ENCODE measurements around the gene MRAP. TPM values are rescaled to one million over a fixed set of nuclear protein-coding genes. Genes with fewer than 3 reads are reported as not detected.

Gene MRAP
- not detected for total RNA-seq

GRCh38 chr21:32298658-32299081 lies at the start of gene MRAP:
Gene MRAP, plus strand, starts transcription at chr21:32298855. Its CDS starts 117 bp downstream, at chr21:32298972.
- no peaks in the 10 kb centered on the region for H3K4me1 ChIP-seq
- no peak within 1 kb of the TSS for H3K4me3 ChIP-seq
- H3K36me3 ChIP-seq, result no peaks in the 10 kb centered on the region
- intact Hi-C loops (cut with DNase I), result no loop called here
- H3K27ac ChIP-seq (replicated peaks in 1 of 4), result no peak within 1 kb of the TSS
- no peak for TF ChIP-seq EP300 (IDR thresholded peaks at IDR 0.05)
- TF ChIP-seq POLR2AphosphoS5 (IDR thresholded peaks at IDR 0.05), result no peak
- no peak for TF ChIP-seq POLR2A (IDR thresholded peaks at IDR 0.05; ENCODE audit: low read depth)
- TF ChIP-seq, protein P1, sequence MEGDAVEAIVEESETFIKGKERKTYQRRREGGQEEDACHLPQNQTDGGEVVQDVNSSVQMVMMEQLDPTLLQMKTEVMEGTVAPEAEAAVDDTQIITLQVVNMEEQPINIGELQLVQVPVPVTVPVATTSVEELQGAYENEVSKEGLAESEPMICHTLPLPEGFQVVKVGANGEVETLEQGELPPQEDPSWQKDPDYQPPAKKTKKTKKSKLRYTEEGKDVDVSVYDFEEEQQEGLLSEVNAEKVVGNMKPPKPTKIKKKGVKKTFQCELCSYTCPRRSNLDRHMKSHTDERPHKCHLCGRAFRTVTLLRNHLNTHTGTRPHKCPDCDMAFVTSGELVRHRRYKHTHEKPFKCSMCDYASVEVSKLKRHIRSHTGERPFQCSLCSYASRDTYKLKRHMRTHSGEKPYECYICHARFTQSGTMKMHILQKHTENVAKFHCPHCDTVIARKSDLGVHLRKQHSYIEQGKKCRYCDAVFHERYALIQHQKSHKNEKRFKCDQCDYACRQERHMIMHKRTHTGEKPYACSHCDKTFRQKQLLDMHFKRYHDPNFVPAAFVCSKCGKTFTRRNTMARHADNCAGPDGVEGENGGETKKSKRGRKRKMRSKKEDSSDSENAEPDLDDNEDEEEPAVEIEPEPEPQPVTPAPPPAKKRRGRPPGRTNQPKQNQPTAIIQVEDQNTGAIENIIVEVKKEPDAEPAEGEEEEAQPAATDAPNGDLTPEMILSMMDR (IDR thresholded peaks at IDR 0.05), result no peak
- H3K27me3 ChIP-seq, result no peaks in the 10 kb centered on the region
- DNase-seq (ENCODE audit: extremely low spot score), result no peak
- WGBS, result 91% methylated on average over 7 of the region's 14 CpGs
- H3K9me3 ChIP-seq, result no peaks in the 10 kb centered on the region

GRCh38 chr21:32249511-32250280 lies 49.0 kb upstream of the MRAP start:
- H3K4me3 ChIP-seq, result no peak overlapping the region
- WGBS, result 80% methylated on average over 15 of the region's 15 CpGs
- no peaks in the 10 kb centered on the region for H3K27me3 ChIP-seq
- H3K36me3 ChIP-seq, result no peaks in the 10 kb centered on the region
- peaks cover 10 to 33% (median 30%) of the 10 kb centered on the region in 4 donors for H3K4me1 ChIP-seq
- H3K9me3 ChIP-seq, result no peaks in the 10 kb centered on the region
- intact Hi-C loops (cut with DNase I), result no loop called here
- TF ChIP-seq, protein P1 (IDR thresholded peaks at IDR 0.05), result no peak
- no peak for TF ChIP-seq POLR2A (IDR thresholded peaks at IDR 0.05; ENCODE audit: low read depth)
- TF ChIP-seq POLR2AphosphoS5 (IDR thresholded peaks at IDR 0.05), result no peak
- TF ChIP-seq EP300 (IDR thresholded peaks at IDR 0.05), result no peak
- DNase-seq (ENCODE audit: extremely low spot score), result peak; percentile 50
- no peak overlapping the region for H3K27ac ChIP-seq (replicated peaks in 1 of 4)

DNA sequence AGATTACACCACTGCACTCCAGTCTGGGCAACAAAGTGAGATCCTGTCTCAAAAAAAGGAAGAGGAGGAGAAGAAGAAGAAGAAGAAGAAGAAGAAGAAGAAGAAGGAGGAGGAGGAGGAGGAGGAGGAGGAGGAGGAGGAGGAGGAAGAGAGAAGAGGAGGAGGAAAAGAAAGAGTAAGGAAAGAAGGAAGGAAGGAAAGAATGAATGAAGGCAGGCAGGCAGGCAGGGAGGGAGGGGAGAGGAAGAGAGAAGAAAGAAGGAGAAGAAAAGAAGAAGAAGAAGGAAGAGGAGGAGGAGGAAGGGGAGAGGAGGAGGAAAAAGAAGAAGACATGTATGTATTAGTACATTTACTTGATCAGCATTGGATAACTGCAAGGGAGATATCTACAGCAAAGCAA lies 46.5 kb upstream of the MRAP start:
- intact Hi-C loops (cut with DNase I), result no loop called here

DNA sequence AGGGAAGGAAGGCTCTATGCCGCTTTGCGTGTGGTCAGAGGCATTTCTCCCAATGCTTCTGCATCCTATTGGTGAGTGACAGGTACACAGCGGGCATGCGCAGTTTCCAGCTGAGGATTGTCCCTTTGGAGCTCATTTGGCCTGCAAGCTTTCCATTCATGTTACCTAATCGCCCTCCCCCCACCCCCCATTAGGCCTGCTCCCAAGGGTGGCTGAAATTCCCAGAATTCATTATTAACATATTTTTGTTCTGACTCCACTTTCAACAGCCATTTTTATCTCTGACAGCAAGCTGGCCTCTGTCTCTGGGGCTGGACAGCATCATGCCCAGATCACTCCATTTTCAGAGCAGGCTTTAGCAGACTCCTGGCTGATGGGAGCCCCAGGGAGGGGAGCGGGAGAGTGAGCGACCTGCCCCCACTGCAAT lies 45.4 kb upstream of the MRAP start:
- intact Hi-C loops (cut with DNase I), result no loop called here

More for the DNA sequence above, 46.5 kb upstream of the MRAP start:
- H3K4me3 ChIP-seq, result no peak overlapping the region
- no peaks in the 10 kb centered on the region for H3K27me3 ChIP-seq
- no peak for TF ChIP-seq POLR2A (IDR thresholded peaks at IDR 0.05; ENCODE audit: low read depth)
- TF ChIP-seq POLR2AphosphoS5 (IDR thresholded peaks at IDR 0.05), result no peak
- TF ChIP-seq EP300 (IDR thresholded peaks at IDR 0.05), result no peak
- TF ChIP-seq, protein P1 (IDR thresholded peaks at IDR 0.05), result no peak
- no peaks in the 10 kb centered on the region for H3K9me3 ChIP-seq
- no peaks in the 10 kb centered on the region for H3K36me3 ChIP-seq
- DNase-seq (ENCODE audit: extremely low spot score), result no peak
- H3K27ac ChIP-seq (replicated peaks in 1 of 4), result no peak overlapping the region
- H3K4me1 ChIP-seq, result peaks cover 17 to 48% (median 45%) of the 10 kb centered on the region in 4 donors

More for the DNA sequence above, 45.4 kb upstream of the MRAP start:
- peak; percentile 93 for DNase-seq (ENCODE audit: extremely low spot score)
- peak; percentile 49 to 82 for TF ChIP-seq POLR2AphosphoS5 (IDR thresholded peaks at IDR 0.05)
- no peak for TF ChIP-seq EP300 (IDR thresholded peaks at IDR 0.05)
- TF ChIP-seq, protein P1 (IDR thresholded peaks at IDR 0.05), result peak in 1 of 3 experiments; percentile 6
- no peak for TF ChIP-seq POLR2A (IDR thresholded peaks at IDR 0.05; ENCODE audit: low read depth)
- Histone ChIP-seq H3K36me3 (no peaks in the 10 kb centered on the region), H3K4me1 (peaks cover 25 to 59% (median 56%) of the 10 kb centered on the region in 4 donors), H3K27ac (replicated peaks in 1 of 4) (peak overlapping the region in 2 of 4 donors; percentile 28 to 34), H3K4me3 (no peak overlapping the region), H3K9me3 (no peaks in the 10 kb centered on the region), H3K27me3 (no peaks in the 10 kb centered on the region)
- WGBS, result 53% methylated on average over 3 of the region's 7 CpGs
